Ureter (tissue), 1 donor: ENCODE results near the gene GJC2. TPM values are rescaled to one million over a fixed set of nuclear protein-coding genes. Genes with fewer than 3 reads are reported as not detected.
"Not testable (repeated sequence)": the region's sequence is repeated elsewhere in the genome, so short reads cannot be mapped to it uniquely, and the experiment has no call there.

Source experiments
- DNase-seq: peaks from one replicate; pipeline ENCODE4 v3.0.0-alpha.2; 2020; ENCODE audit warnings: low spot score
- total RNA-seq: library from RNA; stranded (reverse); gene quantifications from one replicate; pipeline ENCODE4 v1.2.4, GENCODE V29; 2023
- donor health status: DM: yes; HTN: yes; CAD: no.

Gene GJC2
- total RNA-seq, 1 donor from 2014 or later = 3.9 TPM

DNA sequence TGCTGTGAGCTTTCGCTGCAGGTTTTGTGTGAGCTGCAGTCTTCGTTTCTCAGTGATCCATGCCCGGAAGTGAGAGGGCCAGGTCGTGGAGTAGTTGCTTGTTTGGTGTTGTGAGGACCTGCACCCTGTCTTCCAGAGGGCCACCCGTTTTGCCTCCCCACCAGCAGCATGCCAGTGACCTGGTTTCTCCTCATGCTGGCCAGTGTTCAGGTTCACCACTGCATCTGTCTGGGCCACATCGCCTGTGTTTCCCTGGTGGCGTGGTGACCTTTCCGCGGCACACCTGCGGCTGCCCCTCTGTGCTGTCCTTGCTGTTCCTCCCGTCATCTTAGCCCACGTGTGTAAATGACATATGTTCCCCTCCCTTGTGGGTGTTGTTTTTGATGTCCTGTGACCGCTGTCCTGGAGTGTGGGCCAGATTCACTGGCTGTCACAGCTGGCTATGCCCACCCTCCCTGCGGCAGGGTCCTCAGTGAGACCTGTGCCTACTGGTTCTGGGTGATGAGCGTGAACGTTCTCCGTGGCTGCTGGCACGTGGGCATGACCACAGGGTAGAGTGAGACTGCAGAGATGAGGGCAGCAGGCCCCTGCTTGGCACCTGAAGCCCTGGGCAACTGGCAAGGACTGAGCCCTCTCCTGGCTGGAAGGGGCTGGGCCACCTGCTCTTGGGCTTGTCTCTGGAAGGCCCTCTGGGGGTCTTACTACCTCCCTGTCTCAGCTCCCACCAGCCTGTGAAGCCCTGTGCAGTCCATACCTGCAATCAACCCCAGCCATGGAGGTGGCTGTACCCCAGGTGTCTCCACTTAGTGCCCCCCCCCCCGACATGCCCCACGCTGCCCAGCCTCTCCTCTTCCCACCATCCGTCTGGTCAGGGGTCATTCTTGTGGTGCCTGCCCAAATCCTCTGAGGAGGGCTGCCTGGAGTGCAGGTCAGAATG is 23.1 kb downstream of the GJC2 start:
- DNase-seq = no peak

DNA sequence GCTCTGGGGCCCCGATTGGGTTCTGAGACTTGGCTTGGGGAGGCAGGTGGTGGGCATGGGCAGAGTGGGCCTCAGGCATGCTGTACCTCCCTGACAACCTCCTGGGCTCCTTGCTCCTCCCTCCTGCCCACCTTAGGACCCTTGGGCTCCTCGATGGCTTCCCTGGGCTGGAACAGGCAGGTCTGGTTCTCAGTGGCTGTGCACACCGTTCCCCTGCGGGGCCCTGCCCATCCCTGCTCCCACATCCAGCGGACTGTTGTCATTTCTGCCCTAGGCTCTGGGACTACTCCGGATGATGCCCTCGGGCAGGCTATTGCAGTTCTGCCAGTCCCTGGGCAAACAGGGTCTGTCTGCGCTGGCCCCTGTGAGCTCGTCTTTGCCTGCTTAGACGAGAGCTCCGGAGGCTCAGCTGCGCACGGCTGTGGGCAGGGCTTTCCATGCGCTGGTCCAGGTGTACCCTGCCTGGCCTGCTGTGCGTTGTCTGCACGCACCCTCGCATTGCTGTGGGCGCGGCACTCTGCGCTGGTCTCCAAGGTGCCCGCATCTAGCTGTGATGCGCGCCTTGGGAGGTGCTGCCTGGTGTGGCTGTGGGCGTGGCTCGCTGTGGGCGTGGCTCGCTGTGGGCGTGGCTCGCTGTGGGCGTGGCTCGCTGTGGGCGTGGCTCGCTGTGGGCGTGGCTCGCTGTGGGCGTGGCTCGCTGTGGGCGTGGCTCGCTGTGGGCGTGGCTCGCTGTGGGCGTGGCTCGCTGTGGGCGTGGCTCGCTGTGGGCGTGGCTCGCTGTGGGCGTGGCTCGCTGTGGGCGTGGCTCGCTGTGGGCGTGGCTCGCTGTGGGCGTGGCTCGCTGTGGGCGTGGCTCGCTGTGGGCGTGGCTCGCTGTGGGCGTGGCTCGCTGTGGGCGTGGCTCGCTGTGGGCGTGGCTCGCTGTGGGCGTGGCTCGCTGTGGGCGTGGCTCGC is 24.1 kb downstream of the GJC2 start:
- DNase-seq = not testable (repeated sequence)

DNA sequence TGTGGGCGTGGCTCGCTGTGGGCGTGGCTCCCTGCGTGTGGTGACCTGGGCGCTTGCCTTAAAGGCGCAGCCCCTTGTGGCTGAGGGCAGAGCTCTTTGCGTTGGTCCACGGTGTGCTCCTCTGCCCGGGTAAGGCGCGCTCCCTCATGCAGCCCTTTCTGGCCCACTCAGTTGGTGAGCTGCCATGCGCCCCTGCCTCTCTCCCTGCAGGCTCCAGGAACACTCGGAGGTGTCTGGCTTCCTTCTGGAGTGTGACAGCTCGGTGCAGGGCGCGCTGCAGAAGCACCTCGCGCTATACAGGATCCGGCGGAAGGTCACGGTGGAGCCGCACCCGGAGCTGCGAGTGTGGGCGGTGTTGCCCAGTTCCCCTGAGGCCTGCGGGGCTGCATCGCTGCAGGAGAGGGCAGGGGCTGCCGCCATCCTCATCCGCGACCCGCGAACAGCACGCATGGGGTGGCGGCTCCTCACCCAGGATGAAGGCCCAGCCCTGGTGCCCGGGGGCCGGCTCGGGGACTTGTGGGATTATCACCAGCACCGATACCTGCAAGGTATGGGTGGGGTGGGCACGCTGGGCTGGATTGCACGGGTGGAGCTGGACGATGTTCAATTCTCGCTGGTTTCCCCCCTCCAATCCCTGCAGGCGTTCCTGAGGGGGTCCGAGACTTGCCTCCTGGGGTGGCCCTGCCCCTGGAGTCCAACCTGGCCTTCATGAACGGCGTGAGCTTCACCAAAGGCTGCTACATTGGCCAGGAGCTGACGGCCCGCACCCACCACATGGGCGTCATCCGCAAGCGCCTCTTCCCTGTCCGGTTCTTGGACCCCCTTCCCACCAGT is 25.0 kb downstream of the GJC2 start:
- DNase-seq = no peak

DNA sequence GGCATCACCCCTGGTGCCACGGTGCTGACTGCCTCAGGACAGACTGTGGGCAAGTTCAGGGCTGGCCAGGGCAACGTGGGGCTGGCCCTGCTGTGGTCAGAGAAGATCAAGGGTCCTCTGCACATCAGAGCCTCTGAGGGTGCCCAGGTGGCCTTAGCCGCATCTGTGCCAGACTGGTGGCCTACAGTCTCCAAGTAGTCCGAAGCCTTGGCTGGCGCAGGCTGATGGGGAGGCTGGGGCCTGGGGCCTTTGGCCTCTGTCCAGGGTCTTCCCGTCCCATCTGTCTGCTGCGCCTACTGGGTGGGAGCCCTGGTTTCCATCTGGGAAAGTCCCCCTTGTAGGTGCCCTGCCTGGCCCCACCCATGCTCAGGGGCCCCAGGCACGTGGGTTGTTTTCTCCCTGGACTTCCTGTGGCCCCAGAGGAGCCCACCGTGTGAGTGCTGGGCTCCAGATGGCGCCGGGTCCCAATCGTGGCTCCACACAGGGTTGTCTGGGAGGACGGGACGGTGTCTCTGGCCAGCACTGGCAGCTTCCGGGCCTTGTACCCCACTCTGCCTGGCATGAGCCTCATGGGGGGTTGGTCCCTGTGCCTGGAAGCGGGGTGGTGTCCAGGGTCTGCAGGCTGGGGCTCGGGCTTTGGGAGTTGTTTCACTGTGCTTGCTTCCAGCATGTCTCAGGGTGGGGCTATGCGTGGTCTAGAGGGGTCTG is 25.7 kb downstream of the GJC2 start:
- DNase-seq = no peak

DNA sequence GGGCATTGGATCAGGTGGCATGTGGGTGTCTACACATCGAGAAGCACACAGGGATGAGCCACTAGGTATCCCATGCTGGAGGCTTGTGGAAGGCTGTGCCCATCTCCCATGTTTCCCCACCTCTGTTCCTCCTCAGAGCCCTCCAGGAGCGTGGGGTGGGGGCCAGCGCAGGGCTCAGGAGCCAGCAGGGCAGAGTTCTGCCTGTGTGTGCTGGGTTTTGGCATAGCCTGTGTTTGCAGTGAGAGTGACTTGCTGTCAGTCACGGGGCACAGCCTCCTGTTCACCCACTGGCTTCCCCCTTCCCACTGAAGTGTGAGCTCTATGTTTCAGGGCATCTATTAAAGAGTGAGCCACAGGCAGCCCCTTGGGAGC is 26.3 kb downstream of the GJC2 start:
- DNase-seq = no peak

DNA sequence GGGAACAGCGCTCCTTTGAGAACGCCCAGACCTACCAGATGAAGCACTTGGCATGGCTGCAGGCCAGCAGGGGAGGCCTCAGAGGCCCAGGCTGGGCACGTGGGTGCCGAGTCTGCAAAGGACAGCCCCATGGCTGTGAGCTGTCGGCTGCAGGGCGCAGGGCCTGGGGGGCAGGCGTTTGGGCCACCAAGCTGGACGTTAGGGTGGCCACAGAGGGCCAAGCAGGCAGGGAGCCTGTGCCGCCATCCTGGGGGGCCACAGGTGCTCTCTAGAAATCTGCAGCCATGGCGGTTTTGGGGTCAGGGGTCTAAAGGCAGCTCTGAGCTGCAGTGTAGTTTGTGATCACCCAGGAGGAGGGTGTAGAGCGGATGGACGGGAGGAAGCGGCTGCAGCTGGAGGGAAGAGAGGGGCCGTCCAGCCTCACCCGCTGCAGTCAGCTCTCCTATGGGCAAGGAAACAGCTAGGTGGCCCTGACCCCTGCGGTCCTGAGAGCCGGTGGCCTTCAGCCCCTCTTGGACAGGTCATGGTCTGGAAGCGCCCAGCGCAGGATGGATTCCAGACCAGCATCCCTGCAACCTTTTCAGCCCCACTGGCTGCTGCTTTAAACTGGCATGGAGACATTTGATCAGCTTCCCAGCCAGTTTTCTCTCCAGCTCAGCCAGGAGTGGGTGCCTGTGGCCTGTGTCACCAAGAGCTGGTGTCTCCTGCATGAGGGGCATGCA is 26.9 kb downstream of the GJC2 start:
- DNase-seq = no peak

DNA sequence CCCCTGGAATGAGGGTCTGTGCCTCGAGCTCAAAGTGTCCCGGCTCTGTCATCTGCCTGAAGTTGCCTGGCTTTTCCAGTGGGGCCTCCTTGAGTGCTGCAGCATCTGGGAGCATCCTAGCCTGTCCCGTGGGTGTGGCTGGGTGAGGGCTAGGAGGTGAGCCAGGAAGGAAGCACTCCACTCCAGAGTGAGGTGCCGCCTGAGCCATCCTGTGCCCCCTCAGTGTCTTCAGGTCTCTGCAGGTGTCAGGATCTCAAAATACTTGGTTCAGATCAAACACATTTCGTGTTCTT is 27.4 kb downstream of the GJC2 start:
- DNase-seq = no peak

DNA sequence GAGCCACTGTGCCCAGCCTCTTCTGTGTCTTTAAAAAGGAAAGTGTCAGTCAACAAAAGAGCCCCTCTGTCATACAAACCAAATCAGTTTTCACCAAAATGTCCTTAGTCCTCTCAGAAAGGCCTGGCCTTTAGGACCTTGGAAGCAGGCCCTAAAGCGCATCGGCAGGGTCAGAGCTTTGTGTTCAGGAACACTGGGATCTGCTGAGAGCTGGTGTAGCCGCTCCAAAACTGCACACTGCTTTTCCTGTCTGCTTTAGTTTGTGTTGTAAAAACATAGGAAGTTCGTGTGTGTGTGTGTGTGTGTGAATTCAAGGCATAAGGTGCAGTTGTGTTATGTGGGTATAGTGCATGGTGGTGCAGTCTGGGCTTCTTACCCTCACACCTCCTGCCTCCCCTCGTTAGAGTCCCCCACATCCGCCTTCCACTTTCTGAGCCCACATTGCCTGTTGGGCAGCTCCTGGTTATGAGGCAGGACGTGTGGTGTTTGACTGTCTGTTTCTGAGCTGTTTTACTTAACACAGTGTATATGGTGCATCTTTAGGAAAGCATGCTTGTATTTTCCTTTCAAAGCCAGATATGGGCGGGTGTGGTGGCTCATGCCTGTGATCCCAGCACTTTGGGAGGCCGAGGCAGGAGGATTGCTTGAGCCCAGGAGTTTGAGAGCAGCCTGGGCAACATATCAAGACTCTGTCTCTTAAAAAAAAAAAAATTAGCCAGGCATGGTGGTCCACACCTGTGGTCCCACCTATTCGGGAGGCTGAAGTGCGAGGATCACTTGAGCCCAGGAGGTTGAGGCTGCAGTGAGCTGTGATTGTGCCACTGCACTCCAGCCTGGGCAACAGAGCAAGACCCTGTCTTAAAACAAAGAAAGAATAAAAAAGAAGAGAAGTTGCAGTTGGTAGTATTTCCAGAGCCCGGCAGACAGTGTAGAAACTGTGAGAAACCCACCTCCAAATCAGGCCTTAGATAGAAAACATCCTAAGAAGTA is 28.3 kb downstream of the GJC2 start:
- DNase-seq = no peak

DNA sequence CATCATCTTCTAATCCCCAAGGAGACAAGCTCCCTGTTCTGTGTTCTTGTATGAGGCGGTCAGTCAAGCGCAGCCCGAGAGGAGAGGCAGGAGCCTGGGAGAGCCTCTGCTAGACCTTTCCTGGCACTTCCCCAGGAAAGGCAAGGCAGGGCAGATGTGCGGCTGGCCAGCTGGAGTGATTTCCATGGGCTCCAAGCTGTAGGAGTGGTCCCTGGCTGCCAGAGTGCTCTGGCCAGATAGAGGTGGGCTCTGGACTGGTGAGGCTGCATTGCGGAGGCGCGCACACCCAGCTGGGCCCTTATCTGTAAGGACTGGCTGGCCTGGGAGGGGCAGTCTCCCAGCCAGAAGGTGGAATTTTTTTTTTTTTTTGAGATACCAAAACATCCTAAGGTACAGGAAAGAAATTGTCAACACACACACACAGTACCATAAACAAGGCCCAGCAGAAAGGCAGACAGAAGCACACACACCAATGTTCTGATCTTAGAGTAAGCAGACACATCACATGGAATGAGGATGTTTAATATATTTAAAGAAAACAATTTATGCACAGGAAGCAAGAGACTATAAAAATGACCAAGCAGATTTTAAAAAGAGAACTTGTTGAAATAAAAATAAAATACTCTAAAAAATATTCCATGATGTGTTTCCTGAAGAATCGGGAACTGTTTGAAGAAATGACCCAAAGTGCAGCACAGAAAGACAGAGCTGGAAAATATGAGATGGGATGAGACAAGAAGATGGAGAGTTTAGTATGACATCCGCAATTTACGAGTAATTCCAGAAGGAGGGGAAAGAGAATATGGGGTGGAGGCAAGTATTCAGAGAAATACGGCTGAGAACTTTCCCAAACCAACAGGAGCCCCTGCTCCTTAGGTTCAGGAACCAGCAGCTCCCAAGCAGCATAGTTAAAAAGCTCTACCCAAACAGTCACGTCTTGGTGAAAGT is 29.3 kb downstream of the GJC2 start:
- DNase-seq = no peak

DNA sequence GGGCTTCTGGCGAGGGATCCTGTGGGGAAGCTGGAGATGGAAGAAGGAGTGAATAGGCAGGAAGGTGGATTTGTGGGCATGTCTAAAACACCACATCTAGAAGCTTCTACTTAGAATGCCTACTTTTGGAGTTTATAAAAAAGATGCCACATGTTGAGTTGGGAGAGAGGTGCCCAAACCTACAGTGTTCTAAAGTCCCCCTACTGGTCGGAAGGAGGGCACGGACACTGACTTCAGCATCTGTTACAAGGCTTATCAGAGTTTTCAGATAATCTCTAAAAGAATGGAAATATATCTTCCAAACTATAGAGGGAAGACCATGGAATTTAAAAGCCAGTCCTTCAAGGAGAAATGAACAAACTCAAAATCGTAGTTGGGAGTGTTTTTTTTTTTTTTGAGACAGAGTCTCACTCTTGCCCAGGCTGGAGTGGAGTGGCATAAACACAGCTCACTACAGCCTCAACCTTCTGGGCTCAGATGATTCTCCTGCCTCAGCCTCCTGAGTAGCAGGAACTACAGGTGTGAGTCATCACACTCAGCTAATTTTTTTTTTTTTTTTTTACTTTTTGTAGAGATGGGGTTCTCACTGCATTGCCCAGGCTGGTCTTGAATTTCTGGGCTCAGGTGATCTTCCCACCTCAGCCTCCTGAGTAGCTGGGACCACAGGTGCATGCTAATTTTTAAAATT is 30.7 kb downstream of the GJC2 start:
- DNase-seq = no peak

DNA sequence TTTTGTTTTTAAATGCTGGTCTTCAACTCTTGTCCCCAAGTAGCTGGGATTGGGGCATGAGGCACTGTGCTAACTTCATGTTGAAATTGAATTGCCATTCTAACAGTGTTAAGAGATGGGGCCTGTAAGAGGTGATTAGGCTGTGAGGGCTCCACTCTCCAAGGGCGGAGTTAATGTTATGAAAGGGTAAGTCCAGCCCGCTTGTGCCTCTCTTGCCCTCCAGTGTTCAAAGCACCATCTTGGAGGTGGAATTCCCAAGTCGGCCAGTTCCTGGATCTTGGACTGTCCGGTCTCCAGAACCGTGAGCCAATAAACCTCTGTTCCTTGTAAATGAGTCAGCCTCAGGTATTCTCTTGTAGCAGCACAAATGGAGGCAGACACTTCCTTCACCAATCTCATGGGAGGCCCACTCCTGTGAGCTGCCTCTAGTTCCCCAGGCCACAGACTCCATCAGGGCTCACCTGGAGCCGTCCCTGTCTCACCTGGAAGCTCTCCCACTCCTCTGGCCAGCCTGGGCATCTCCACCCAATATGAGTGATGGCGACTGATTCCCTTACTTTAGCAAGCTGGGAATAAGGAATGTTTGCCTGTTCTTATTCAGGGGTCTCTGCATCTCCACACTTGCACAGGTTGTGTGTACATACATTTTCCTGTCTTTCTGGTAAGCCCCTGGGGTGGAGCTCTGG is 31.4 kb downstream of the GJC2 start:
- DNase-seq = no peak

DNA sequence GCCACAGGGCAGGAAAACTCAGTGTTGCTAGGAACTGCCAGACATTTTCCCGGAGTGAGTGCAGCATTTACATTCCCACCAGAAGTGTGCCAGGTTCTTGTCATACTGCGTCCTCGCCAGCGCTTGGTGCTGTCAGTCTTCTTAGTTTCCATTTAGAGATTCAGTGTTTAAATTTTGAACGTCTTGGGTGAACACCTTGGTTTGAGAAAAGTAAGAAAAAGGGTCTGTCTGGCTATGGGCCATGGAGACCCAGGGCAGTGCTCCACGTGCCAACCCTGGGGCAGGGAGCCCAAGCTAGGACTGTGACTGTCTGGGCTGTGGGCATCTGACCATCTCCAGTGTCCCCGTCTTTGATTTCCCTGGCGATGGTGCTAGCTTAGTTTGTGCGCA is 31.9 kb downstream of the GJC2 start:
- no peak for DNase-seq

DNA sequence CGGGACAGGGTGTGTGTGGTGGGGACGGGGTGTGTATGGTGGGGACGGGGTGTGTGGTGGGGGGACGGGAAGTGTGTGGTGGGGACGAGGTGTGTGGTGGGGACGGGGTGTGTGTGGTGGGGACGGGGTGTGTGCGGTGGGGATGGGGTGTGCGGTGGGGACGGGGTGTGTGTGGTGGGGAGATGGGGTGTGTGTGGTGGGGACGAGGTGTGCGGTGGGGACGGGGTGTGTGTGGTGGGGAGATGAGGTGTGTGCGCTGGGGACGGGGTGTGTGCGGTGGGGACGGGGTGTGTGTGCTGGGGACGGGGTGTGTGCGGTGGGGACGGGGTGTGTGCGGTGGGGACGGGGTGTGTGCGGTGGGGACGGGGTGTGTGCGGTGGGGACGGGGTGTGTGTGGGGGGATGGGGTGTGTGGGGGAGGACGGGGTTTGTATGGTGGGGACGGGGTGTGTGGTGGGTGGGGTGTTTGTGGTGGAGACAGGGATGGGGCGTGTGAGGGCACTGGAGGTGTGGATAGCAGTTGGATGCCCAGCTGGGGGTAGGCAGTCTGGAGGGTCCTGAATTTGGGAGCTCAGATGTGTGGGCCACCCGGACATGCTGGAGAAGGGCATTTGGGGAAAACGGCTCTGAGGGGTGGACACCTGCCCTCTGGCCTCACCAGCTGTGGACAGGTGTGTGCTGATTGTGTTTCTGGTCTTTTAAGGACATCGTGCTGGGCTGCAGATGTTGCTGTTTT is 32.7 kb downstream of the GJC2 start:
- DNase-seq = no peak

DNA sequence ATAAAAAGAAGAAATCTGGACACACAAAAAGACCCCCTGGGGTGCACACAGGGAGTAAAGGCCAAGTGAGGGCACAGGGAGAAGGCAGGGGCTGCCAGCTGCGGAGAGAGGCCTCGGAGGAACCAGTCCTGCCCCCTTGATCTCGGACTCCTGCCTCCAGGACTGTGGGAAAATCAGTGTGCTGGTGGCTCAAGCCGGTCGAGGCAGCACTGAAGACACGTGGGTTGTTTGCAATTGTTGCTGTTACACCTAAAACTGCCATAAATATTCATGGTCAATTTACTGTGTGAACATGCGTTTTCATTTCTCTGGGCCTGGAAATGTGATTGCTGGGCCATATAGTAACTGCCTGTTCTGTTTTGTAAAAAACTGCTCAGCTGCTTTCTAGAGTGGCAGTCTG is 34.4 kb downstream of the GJC2 start:
- no peak for DNase-seq

DNA sequence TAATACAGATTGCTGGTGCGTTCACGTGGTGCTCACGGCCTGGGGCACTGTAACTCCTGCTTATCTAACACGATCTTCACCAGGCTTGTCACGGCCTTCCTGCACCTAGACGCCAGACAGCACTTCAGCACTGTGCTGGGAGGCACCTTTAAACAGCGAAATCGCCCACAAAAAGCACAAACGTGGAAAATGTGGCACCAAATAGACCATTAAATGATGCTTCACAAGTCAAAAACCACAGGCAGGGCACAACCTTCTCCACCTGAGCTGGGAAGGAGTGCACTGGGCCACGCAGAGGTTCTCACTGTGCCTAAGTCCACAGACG is 35.9 kb downstream of the GJC2 start:
- DNase-seq = no peak

DNA sequence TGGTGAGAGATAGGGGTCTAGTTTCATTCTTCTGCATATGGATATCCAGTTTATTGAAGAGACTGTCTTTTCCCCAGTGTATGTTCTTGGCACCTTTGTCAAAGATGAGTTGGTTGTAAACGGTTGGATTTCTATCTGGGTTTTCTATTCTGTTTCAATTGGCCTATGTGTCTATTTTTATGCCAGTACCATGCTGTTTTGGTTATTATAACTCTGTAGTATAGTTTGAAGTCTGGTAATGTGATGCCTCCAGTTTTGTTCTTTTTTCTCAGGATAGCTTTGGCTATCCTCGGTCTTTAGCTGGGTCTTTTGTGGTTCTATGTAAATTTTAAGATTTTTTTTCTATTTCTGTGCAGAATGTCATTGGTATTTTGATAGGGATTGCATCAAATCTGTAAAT is 38.5 kb downstream of the GJC2 start:
- DNase-seq = not testable (repeated sequence)

DNA sequence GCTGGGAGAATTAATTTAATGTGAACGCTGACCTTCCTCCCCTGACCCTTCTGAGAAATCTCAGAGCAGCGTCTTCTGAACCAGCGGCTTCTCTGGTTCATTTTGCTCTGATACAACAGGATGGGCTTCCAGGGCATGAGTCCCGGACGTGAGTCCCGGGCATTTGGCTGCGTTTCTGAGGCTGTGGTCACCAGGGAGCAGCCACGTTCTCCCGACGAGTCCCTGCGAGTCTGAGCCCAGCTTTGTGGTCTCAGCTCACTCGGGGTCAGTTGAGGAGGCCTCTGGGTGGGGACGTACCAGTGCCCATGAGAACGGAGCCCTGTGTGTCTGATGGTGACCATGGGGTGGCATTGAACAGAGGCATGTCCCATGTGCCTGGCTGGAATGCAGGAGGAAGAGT is 40.5 kb downstream of the GJC2 start:
- DNase-seq = no peak
